ENCODE data around the gene AIMP1. TPM values are rescaled to one million over a fixed set of nuclear protein-coding genes. Genes with fewer than 3 reads are reported as not detected.

The AIMP1 gene
- total and polyA plus RNA-seq, 2 of the 13 experiments (the other 11 are each of a cell fraction or from before 2014, with no cell fraction given) = 28.6 to 82.9 TPM

DNA sequence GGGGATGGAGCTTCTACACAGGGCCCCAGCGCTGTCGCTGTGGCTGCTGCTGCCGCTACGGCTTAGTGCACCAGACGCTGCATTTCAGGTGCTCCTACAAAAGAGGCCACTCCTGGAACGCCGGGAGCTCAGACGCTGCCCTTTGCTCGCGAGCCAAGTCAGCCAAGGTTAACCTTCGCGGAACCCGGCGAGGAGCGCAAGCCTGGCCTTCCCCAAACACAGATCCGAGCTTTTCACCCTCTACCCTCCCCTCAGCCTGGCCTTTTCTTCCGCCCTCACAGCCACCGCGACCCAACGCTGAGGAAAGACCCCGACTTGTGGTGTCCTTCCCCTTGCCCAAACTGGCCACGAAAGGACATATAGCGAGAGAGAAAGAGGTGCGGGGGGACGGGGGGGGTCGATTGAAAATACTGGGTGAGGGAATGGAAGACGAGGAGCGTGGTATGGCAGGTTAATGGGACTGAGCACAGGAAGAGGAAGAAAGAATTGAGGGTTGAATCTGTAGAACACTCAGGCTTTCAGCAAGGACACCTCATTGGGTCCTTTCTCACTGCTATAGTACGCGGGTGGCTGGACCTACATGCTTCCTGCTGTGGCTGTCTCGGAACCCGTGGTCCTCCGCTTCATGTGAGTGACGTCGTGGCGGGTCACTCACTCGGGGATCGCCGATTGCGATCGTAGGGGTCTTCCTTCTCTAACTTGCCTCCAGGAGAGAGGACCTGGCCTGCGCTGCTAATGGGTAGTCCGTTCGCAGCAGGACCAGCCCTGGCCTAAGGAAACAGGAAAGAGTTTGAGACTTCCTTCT lies at the start of gene AIMP1, which contains the start of gene TBCK (continued):
- no peak for TF ChIP-seq ARID2 (CRISPR knock-in tag; IDR thresholded peaks at IDR 0.05; ENCODE audit: borderline replicate concordance)
- TF ChIP-seq DRAP1 (CRISPR knock-in tag; IDR thresholded peaks at IDR 0.05) = peak; percentile 50; the same call in 1 of the 2 replicates
- peak; percentile 92 for TF ChIP-seq KMT2B (CRISPR knock-in tag; IDR thresholded peaks at IDR 0.05)
- no peak for TF ChIP-seq ZNF850 (CRISPR knock-in tag; conservative IDR thresholded peaks at IDR 0.05)
- no peak for TF ChIP-seq TBX2 (CRISPR knock-in tag; IDR thresholded peaks at IDR 0.05; ENCODE audit: borderline replicate concordance)
- TF ChIP-seq KLF9 (CRISPR knock-in tag; IDR thresholded peaks at IDR 0.05; ENCODE audit: low read depth) = no peak
- TF ChIP-seq HMG20B (CRISPR knock-in tag; conservative IDR thresholded peaks at IDR 0.05) = no peak
- TF ChIP-seq PBX3 (CRISPR knock-in tag; IDR thresholded peaks at IDR 0.05; ENCODE audit: borderline replicate concordance) = no peak; the same call in 1 of the 2 replicates
- no peak for TF ChIP-seq ZNF7 (CRISPR knock-in tag; IDR thresholded peaks at IDR 0.05)
- no peak for TF ChIP-seq ZMAT5 (CRISPR knock-in tag; IDR thresholded peaks at IDR 0.05; ENCODE audit: borderline replicate concordance, low read depth)
- peak; percentile 91; the same call in 1 of the 2 replicates for TF ChIP-seq THAP9 (CRISPR knock-in tag; IDR thresholded peaks at IDR 0.05; ENCODE audit: borderline replicate concordance)
- TF ChIP-seq, protein P1, sequence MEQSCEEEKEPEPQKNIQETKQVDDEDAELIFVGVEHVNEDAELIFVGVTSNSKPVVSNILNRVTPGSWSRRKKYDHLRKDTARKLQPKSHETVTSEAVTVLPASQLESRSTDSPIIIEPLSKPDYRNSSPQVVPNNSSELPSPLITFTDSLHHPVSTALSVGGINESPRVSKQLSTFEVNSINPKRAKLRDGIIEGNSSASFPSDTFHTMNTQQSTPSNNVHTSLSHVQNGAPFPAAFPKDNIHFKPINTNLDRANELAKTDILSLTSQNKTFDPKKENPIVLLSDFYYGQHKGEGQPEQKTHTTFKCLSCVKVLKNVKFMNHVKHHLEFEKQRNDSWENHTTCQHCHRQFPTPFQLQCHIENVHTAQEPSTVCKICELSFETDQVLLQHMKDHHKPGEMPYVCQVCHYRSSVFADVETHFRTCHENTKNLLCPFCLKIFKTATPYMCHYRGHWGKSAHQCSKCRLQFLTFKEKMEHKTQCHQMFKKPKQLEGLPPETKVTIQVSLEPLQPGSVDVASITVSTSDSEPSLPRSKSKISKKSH (CRISPR knock-in tag; IDR thresholded peaks at IDR 0.05; ENCODE audit: borderline replicate concordance) = 0 out of 2 replicates have a peak, but pooled peaks have one; percentile 63
- TF ChIP-seq TARDBP (CRISPR knock-in tag; IDR thresholded peaks at IDR 0.05) = peak; percentile 6
- TF ChIP-seq, protein P2, sequence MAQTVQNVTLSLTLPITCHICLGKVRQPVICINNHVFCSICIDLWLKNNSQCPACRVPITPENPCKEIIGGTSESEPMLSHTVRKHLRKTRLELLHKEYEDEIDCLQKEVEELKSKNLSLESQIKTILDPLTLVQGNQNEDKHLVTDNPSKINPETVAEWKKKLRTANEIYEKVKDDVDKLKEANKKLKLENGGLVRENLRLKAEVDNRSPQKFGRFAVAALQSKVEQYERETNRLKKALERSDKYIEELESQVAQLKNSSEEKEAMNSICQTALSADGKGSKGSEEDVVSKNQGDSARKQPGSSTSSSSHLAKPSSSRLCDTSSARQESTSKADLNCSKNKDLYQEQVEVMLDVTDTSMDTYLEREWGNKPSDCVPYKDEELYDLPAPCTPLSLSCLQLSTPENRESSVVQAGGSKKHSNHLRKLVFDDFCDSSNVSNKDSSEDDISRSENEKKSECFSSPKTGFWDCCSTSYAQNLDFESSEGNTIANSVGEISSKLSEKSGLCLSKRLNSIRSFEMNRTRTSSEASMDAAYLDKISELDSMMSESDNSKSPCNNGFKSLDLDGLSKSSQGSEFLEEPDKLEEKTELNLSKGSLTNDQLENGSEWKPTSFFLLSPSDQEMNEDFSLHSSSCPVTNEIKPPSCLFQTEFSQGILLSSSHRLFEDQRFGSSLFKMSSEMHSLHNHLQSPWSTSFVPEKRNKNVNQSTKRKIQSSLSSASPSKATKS (CRISPR knock-in tag; IDR thresholded peaks at IDR 0.05) = no peak
- TF ChIP-seq, protein P3, sequence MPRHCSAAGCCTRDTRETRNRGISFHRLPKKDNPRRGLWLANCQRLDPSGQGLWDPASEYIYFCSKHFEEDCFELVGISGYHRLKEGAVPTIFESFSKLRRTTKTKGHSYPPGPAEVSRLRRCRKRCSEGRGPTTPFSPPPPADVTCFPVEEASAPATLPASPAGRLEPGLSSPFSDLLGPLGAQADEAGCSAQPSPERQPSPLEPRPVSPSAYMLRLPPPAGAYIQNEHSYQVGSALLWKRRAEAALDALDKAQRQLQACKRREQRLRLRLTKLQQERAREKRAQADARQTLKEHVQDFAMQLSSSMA (CRISPR knock-in tag; IDR thresholded peaks at IDR 0.05) = no peak
- TF ChIP-seq ZSCAN21 (CRISPR knock-in tag; IDR thresholded peaks at IDR 0.05; ENCODE audit: borderline replicate concordance) = peak; percentile 35; the same call in 1 of the 2 replicates
- TF ChIP-seq CBX5 (CRISPR knock-in tag; IDR thresholded peaks at IDR 0.05; ENCODE audit: borderline replicate concordance) = no peak; the same call in 1 of the 2 replicates

Measured in HepG2 (cell line).